HEK293 (cell line): ENCODE measurements around the gene PTK7.

Experiments
- CTCF ChIA-PET: fragments of 350-600 bp; formaldehyde crosslinking; extraction: SDS; loops from one replicate; lab custom pipeline; 2021; ENCODE audit warnings: antibody characterized with exemption; lab: Yijun Ruan, JAX
- POLR2A ChIA-PET: fragments of 300-600 bp; formaldehyde crosslinking; extraction: SDS; loops from one replicate; lab custom pipeline; 2020; ENCODE audit warnings: antibody characterized with exemption, inconsistent platforms; lab: Yijun Ruan, JAX
- H3K27ac ChIP-seq: fragments of 200-500 bp; sonication (Bioruptor generic); 2 replicates; pipeline ENCODE4 v1.5.1; 2014; ENCODE audit warnings: low read depth, low read length, control low read depth, inconsistent platforms; ENCODE audit errors: extremely low read depth
- H3K36me3 ChIP-seq, 2 experiments: fragments of 200-500 bp in 1 of 2; sonication (Bioruptor generic) in 1 of 2; 1 replicate in 1 of 2; 2 replicates in 1 of 2; pipeline ENCODE4 v1.5.1; 2014 to 2017; ENCODE audit warnings: inconsistent platforms in 2 of 2, low read length in 2 of 2; ENCODE audit not compliant: control insufficient read depth in 2 of 2, insufficient read depth in 1 of 2
- H3K4me1 ChIP-seq: fragments of 200-500 bp; sonication (Bioruptor generic); 2 replicates; pipeline ENCODE4 v1.5.1; 2014; ENCODE audit warnings: mild to moderate bottlenecking, low read length, inconsistent platforms; ENCODE audit not compliant: control insufficient read depth, insufficient read depth
- H3K4me3 ChIP-seq: 2 replicates; pipeline ENCODE4 v1.5.1; 2011; ENCODE audit warnings: low read depth, mild to moderate bottlenecking, control low read depth, low read length, moderate library complexity
- H3K9me3 ChIP-seq: fragments of 200-500 bp; sonication (Bioruptor generic); 2 replicates; pipeline ENCODE4 v1.5.1; 2014; ENCODE audit warnings: low read depth, low read length, inconsistent platforms; ENCODE audit not compliant: control insufficient read depth, insufficient read depth
- GFI1B ChIP-seq: fragments of 450-650 bp; formaldehyde crosslinking; IDR thresholded peaks from 2 replicates; pipeline ENCODE4 v1.5.1; 2016; ENCODE audit warnings: missing biosample characterization, missing genetic modification characterization
- GLIS2 ChIP-seq: fragments of 450-650 bp; formaldehyde crosslinking; IDR thresholded peaks from 2 replicates; pipeline ENCODE4 v1.5.1; 2016; ENCODE audit warnings: missing biosample characterization, missing genetic modification characterization
- KLF10 ChIP-seq: fragments of 450-650 bp; IDR thresholded peaks from 2 replicates; pipeline ENCODE4 v1.5.1; 2018; ENCODE audit warnings: missing biosample characterization, mild to moderate bottlenecking, missing genetic modification characterization
- MEIS1 ChIP-seq: sonication (generic); formaldehyde crosslinking; IDR thresholded peaks from 2 replicates; pipeline ENCODE4 v1.8.1; 2022; ENCODE audit warnings: missing genetic modification reagents, mild to moderate bottlenecking, borderline replicate concordance
- SP7 ChIP-seq: fragments of 450-650 bp; formaldehyde crosslinking; IDR thresholded peaks from 2 replicates; pipeline ENCODE4 v1.5.1; 2016; ENCODE audit warnings: missing biosample characterization, missing genetic modification characterization
- YY2 ChIP-seq: fragments of 450-650 bp; formaldehyde crosslinking; IDR thresholded peaks from 2 replicates; pipeline ENCODE4 v1.5.1; 2016; ENCODE audit warnings: missing biosample characterization, missing genetic modification characterization
- ZBTB1 ChIP-seq: fragments of 450-650 bp; formaldehyde crosslinking; IDR thresholded peaks from 2 replicates; pipeline ENCODE4 v1.5.1; 2016; ENCODE audit warnings: missing biosample characterization, missing genetic modification characterization
- ZNF121 ChIP-seq: fragments of 450-650 bp; formaldehyde crosslinking; IDR thresholded peaks from 2 replicates; pipeline ENCODE4 v1.5.1; 2016; ENCODE audit warnings: missing biosample characterization, missing genetic modification characterization
- ZNF138 ChIP-seq: fragments of 450-650 bp; formaldehyde crosslinking; IDR thresholded peaks from 2 replicates; pipeline ENCODE4 v1.5.1; 2016; ENCODE audit warnings: missing biosample characterization, missing genetic modification characterization, borderline replicate concordance
- ZNF146 ChIP-seq: fragments of 450-650 bp; formaldehyde crosslinking; IDR thresholded peaks from 2 replicates; pipeline ENCODE4 v1.5.1; 2016; ENCODE audit warnings: missing biosample characterization, missing genetic modification characterization
- ZNF157 ChIP-seq: fragments of 450-650 bp; formaldehyde crosslinking; IDR thresholded peaks from 2 replicates; pipeline ENCODE4 v1.5.1; 2016; ENCODE audit warnings: missing biosample characterization, missing genetic modification characterization
- ZNF169 ChIP-seq: fragments of 450-650 bp; formaldehyde crosslinking; IDR thresholded peaks from 2 replicates; pipeline ENCODE4 v1.5.1; 2016; ENCODE audit warnings: missing biosample characterization, missing genetic modification characterization
- ZNF202 ChIP-seq: fragments of 450-650 bp; formaldehyde crosslinking; IDR thresholded peaks from 2 replicates; pipeline ENCODE4 v1.5.1; 2016; ENCODE audit warnings: missing biosample characterization, missing genetic modification characterization, borderline replicate concordance
- ZNF292 ChIP-seq: fragments of 450-650 bp; formaldehyde crosslinking; IDR thresholded peaks from 2 replicates; pipeline ENCODE4 v1.5.1; 2016; ENCODE audit warnings: low read depth, missing biosample characterization, missing genetic modification characterization, borderline replicate concordance
- ZNF302 ChIP-seq: fragments of 450-650 bp; formaldehyde crosslinking; IDR thresholded peaks from 2 replicates; pipeline ENCODE4 v1.5.1; 2016; ENCODE audit warnings: missing biosample characterization, missing genetic modification characterization, low read depth
- ZNF335 ChIP-seq: fragments of 450-650 bp; formaldehyde crosslinking; conservative IDR thresholded peaks from 2 replicates; pipeline ENCODE4 v1.5.1; 2016; ENCODE audit warnings: missing biosample characterization, missing genetic modification characterization
- ZNF473 ChIP-seq: fragments of 450-650 bp; formaldehyde crosslinking; IDR thresholded peaks from 2 replicates; pipeline ENCODE4 v1.5.1; 2017; ENCODE audit warnings: missing biosample characterization, missing genetic modification characterization
- ZNF514 ChIP-seq: fragments of 450-650 bp; formaldehyde crosslinking; IDR thresholded peaks from 2 replicates; pipeline ENCODE4 v1.5.1; 2016; ENCODE audit warnings: missing biosample characterization, missing genetic modification characterization
- ZNF560 ChIP-seq: fragments of 450-650 bp; formaldehyde crosslinking; IDR thresholded peaks from 2 replicates; pipeline ENCODE4 v1.5.1; 2017; ENCODE audit warnings: missing biosample characterization, missing genetic modification characterization, borderline replicate concordance
- ZNF561 ChIP-seq: fragments of 450-650 bp; IDR thresholded peaks from 2 replicates; pipeline ENCODE4 v1.5.1; 2018; ENCODE audit warnings: missing biosample characterization, missing genetic modification characterization, borderline replicate concordance
- ZNF658 ChIP-seq: fragments of 450-650 bp; formaldehyde crosslinking; IDR thresholded peaks from 2 replicates; pipeline ENCODE4; 2016; ENCODE audit warnings: missing biosample characterization, missing genetic modification characterization
- ZNF747 ChIP-seq: fragments of 450-650 bp; formaldehyde crosslinking; IDR thresholded peaks from 2 replicates; pipeline ENCODE4 v1.5.1; 2016; ENCODE audit warnings: missing biosample characterization, missing genetic modification characterization
- TF ChIP-seq, protein P1 (sequence below): fragments of 450-650 bp; formaldehyde crosslinking; IDR thresholded peaks from 2 replicates; pipeline ENCODE4 v1.5.1; 2016; ENCODE audit warnings: missing biosample characterization, missing genetic modification characterization, low read depth
- TF ChIP-seq, protein P2 (sequence below): fragments of 450-650 bp; formaldehyde crosslinking; conservative IDR thresholded peaks from 2 replicates; pipeline ENCODE4 v1.5.1; 2016; ENCODE audit warnings: low read depth, missing biosample characterization, missing genetic modification characterization
- TF ChIP-seq, protein P3 (sequence below): fragments of 450-650 bp; formaldehyde crosslinking; IDR thresholded peaks from 2 replicates; pipeline ENCODE4 v1.5.1; 2016; ENCODE audit warnings: missing biosample characterization, missing genetic modification characterization, borderline replicate concordance
- TF ChIP-seq, protein P4 (sequence below): fragments of 450-650 bp; formaldehyde crosslinking; IDR thresholded peaks from 2 replicates; pipeline ENCODE4 v1.5.1; 2017; ENCODE audit warnings: missing biosample characterization, missing genetic modification characterization

The PTK7 gene

DNA sequence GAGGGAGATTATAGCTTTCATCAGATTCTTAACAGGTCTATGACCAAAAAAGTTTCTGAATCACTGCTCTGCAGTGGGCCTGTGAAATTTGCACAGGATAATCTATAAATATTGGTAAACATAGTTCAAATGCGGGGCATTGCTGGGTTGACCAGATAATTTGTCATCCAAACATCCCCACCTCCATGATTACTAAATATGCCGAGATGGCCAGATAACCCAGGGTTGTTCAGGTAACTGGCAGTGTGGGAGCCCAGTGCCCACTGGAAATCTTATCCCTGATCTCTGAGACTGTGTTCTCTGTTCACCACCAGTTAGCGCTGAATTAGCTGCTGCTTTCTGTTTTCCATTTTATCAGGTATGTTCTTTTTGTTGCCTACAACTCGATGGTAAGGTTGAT, 21.4 kb downstream of the PTK7 start:
- CTCF ChIA-PET, result interaction anchor here (0.6 to 1.8 kb wide), 3 partner anchors 16 to 46 kb away, joined by 3 to 6 read pairs (median 3); no protein-coding TSS in a partner anchor
- TF ChIP-seq ZNF560 (no peak), ZBTB1 (no peak), ZNF747 (tag by site-specific recombination) (no peak), ZNF202 (no peak), ZNF473 (tag by site-specific recombination) (no peak), SP7 (tag by site-specific recombination) (no peak), GLIS2 (no peak), ZNF302 (tag by site-specific recombination) (no peak), ZNF138 (no peak), MEIS1 (no peak), GFI1B (tag by site-specific recombination) (no peak), ZNF146 (tag by site-specific recombination) (no peak), ZNF335 (tag by site-specific recombination) (no peak), ZNF121 (tag by site-specific recombination) (no peak), ZNF658 (tag by site-specific recombination) (no peak), ZNF157 (no peak), KLF10 (tag by site-specific recombination) (no peak), ZNF169 (tag by site-specific recombination) (no peak)
- TF ChIP-seq, protein P1, sequence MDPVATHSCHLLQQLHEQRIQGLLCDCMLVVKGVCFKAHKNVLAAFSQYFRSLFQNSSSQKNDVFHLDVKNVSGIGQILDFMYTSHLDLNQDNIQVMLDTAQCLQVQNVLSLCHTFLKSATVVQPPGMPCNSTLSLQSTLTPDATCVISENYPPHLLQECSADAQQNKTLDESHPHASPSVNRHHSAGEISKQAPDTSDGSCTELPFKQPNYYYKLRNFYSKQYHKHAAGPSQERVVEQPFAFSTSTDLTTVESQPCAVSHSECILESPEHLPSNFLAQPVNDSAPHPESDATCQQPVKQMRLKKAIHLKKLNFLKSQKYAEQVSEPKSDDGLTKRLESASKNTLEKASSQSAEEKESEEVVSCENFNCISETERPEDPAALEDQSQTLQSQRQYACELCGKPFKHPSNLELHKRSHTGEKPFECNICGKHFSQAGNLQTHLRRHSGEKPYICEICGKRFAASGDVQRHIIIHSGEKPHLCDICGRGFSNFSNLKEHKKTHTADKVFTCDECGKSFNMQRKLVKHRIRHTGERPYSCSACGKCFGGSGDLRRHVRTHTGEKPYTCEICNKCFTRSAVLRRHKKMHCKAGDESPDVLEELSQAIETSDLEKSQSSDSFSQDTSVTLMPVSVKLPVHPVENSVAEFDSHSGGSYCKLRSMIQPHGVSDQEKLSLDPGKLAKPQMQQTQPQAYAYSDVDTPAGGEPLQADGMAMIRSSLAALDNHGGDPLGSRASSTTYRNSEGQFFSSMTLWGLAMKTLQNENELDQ (tag by site-specific recombination), result no peak
- TF ChIP-seq, protein P2, sequence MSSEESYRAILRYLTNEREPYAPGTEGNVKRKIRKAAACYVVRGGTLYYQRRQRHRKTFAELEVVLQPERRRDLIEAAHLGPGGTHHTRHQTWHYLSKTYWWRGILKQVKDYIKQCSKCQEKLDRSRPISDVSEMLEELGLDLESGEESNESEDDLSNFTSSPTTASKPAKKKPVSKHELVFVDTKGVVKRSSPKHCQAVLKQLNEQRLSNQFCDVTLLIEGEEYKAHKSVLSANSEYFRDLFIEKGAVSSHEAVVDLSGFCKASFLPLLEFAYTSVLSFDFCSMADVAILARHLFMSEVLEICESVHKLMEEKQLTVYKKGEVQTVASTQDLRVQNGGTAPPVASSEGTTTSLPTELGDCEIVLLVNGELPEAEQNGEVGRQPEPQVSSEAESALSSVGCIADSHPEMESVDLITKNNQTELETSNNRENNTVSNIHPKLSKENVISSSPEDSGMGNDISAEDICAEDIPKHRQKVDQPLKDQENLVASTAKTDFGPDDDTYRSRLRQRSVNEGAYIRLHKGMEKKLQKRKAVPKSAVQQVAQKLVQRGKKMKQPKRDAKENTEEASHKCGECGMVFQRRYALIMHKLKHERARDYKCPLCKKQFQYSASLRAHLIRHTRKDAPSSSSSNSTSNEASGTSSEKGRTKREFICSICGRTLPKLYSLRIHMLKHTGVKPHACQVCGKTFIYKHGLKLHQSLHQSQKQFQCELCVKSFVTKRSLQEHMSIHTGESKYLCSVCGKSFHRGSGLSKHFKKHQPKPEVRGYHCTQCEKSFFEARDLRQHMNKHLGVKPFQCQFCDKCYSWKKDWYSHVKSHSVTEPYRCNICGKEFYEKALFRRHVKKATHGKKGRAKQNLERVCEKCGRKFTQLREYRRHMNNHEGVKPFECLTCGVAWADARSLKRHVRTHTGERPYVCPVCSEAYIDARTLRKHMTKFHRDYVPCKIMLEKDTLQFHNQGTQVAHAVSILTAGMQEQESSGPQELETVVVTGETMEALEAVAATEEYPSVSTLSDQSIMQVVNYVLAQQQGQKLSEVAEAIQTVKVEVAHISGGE (tag by site-specific recombination), result no peak
- Histone ChIP-seq H3K36me3 (no peaks in the 10 kb centered on the region), H3K9me3 (no peaks in the 10 kb centered on the region), H3K4me3 (no peak overlapping the region), H3K27ac (no peak overlapping the region), H3K4me1 (peaks cover 32% of the 10 kb centered on the region)
- POLR2A ChIA-PET, result interaction anchor here (0.6 to 1.0 kb wide), 3 partner anchors 37 to 168 kb away, joined by 3 to 4 read pairs (median 4); partner anchors contain the start of gene CNPY3

DNA sequence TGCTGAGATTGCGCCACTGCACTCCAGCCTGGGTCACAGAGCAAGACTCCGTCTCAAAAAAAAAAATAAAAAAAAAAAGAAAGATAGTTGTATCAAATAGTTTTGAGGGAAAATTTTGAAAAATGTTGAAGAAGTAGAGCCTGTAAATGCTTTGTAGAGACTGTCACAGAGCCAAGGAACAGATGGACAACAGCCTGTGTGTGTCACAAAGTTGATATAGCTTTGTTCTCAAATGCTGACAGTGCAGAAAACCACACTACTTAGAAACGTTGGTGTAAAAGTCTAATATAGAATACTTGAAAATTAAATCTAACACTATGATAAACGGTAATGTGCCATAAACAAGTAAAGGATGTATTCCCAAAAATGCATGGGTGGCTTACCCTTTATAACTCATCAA, 25.4 kb downstream of the PTK7 start:
- Histone ChIP-seq H3K36me3 (no peaks in the 10 kb centered on the region), H3K4me1 (peaks cover 25% of the 10 kb centered on the region), H3K27ac (no peak overlapping the region), H3K9me3 (no peaks in the 10 kb centered on the region), H3K4me3 (no peak overlapping the region)
- CTCF ChIA-PET, result interaction anchor here (1.6 kb wide), 1 partner anchor 24 kb away, joined by 3 read pairs; no protein-coding TSS in a partner anchor
- POLR2A ChIA-PET, result interaction anchor here (0.7 kb wide), 1 partner anchor 181 kb away, joined by 4 read pairs; no protein-coding TSS in a partner anchor
- no peak for TF ChIP-seq ZNF514
- TF ChIP-seq ZNF292, result no peak
- no peak for TF ChIP-seq YY2
- TF ChIP-seq ZNF561 (tag by site-specific recombination), result no peak
- TF ChIP-seq, protein P3, sequence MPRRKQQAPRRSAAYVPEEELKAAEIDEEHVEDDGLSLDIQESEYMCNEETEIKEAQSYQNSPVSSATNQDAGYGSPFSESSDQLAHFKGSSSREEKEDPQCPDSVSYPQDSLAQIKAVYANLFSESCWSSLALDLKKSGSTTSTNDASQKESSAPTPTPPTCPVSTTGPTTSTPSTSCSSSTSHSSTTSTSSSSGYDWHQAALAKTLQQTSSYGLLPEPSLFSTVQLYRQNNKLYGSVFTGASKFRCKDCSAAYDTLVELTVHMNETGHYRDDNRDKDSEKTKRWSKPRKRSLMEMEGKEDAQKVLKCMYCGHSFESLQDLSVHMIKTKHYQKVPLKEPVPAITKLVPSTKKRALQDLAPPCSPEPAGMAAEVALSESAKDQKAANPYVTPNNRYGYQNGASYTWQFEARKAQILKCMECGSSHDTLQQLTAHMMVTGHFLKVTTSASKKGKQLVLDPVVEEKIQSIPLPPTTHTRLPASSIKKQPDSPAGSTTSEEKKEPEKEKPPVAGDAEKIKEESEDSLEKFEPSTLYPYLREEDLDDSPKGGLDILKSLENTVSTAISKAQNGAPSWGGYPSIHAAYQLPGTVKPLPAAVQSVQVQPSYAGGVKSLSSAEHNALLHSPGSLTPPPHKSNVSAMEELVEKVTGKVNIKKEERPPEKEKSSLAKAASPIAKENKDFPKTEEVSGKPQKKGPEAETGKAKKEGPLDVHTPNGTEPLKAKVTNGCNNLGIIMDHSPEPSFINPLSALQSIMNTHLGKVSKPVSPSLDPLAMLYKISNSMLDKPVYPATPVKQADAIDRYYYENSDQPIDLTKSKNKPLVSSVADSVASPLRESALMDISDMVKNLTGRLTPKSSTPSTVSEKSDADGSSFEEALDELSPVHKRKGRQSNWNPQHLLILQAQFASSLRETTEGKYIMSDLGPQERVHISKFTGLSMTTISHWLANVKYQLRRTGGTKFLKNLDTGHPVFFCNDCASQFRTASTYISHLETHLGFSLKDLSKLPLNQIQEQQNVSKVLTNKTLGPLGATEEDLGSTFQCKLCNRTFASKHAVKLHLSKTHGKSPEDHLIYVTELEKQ (tag by site-specific recombination), result no peak
- TF ChIP-seq, protein P4, sequence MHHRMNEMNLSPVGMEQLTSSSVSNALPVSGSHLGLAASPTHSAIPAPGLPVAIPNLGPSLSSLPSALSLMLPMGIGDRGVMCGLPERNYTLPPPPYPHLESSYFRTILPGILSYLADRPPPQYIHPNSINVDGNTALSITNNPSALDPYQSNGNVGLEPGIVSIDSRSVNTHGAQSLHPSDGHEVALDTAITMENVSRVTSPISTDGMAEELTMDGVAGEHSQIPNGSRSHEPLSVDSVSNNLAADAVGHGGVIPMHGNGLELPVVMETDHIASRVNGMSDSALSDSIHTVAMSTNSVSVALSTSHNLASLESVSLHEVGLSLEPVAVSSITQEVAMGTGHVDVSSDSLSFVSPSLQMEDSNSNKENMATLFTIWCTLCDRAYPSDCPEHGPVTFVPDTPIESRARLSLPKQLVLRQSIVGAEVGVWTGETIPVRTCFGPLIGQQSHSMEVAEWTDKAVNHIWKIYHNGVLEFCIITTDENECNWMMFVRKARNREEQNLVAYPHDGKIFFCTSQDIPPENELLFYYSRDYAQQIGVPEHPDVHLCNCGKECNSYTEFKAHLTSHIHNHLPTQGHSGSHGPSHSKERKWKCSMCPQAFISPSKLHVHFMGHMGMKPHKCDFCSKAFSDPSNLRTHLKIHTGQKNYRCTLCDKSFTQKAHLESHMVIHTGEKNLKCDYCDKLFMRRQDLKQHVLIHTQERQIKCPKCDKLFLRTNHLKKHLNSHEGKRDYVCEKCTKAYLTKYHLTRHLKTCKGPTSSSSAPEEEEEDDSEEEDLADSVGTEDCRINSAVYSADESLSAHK (tag by site-specific recombination), result no peak
